Naive thymus-derived CD8-positive, alpha-beta T cell (primary cell): Measurements from ENCODE around the gene CCSER1. TPM values are rescaled to one million over a fixed set of nuclear protein-coding genes. Genes with fewer than 3 reads are reported as not detected.

Source experiments
- ATAC-seq, 2 donors: fragments of 150-1000 bp; cut with Tn5 transposase in 1 of 2; sonication (Bioruptor Pico), chemical (Tn5 transposase) in 1 of 2; 1 replicate in 1 of 2; 2 replicates in 1 of 2; pipeline ENCODE4 v1.10.0; 2021; ENCODE audit warnings: mild to moderate bottlenecking in 2 of 2, moderate library complexity in 2 of 2
- POLR2A ChIA-PET: fragments of 350-600 bp; sonication (Branson Sonifier 250); formaldehyde crosslinking; loops from one replicate; lab custom pipeline; 2021; ENCODE audit warnings: antibody characterized with exemption; lab: Charles Lee
- DNase-seq, 10 donors: peaks; one replicate each; pipeline versions ENCODE4 v3.0.0 to v3.0.0-alpha.2; 2020 to 2022
- H3K27ac Mint-ChIP-seq, 10 donors: one replicate each; pipeline ENCODE4 v1.8.0; 2020 to 2022; ENCODE audit warnings: mild to moderate bottlenecking in 10 of 10, mixed read lengths in 10 of 10, moderate library complexity in 4 of 10, inconsistent platforms in 1 of 10
- H3K27me3 Mint-ChIP-seq, 5 donors: one replicate each; pipeline ENCODE4 v1.8.0; 2021 to 2022; ENCODE audit warnings: mixed read lengths in 5 of 5
- H3K36me3 Mint-ChIP-seq, 3 donors: one replicate each; pipeline ENCODE4 v1.8.0; 2020 to 2022; ENCODE audit warnings: mixed read lengths in 3 of 3, mild to moderate bottlenecking in 2 of 3, inconsistent platforms in 1 of 3
- H3K4me1 Mint-ChIP-seq, 4 donors: one replicate each; pipeline ENCODE4 v1.8.0; 2021 to 2022; ENCODE audit warnings: mixed read lengths in 4 of 4
- H3K4me3 Mint-ChIP-seq, 10 donors: one replicate each; pipeline ENCODE4 v1.8.0; 2020 to 2022; ENCODE audit warnings: mild to moderate bottlenecking in 10 of 10, mixed read lengths in 10 of 10, moderate library complexity in 6 of 10, inconsistent platforms in 1 of 10
- H3K9me3 Mint-ChIP-seq, 9 donors: one replicate each; pipeline ENCODE4 v1.8.0; 2020 to 2022; ENCODE audit warnings: mixed read lengths in 9 of 9, mild to moderate bottlenecking in 3 of 9, inconsistent platforms in 1 of 9, moderate library complexity in 1 of 9
- polyA plus RNA-seq, 3 donors: library from polyadenylated mRNA; unstranded; fragments of 300-500 nt; fragmentation: Illumina TruSeq; gene quantifications; one replicate each; pipeline ENCODE4 v1.2.3, GENCODE V29; 2021
- total RNA-seq, 8 experiments: library from RNA in 2 of 8; stranded (reverse) in 2 of 8; gene quantifications; one replicate each; pipeline ENCODE4 v1.2.3 and lab custom pipeline; 2021 to 2026

CCSER1 gene
- total and polyA plus RNA-seq, 5 experiments from 2014 or later: 0.19 to 0.47 TPM; not detected in 3

DNA sequence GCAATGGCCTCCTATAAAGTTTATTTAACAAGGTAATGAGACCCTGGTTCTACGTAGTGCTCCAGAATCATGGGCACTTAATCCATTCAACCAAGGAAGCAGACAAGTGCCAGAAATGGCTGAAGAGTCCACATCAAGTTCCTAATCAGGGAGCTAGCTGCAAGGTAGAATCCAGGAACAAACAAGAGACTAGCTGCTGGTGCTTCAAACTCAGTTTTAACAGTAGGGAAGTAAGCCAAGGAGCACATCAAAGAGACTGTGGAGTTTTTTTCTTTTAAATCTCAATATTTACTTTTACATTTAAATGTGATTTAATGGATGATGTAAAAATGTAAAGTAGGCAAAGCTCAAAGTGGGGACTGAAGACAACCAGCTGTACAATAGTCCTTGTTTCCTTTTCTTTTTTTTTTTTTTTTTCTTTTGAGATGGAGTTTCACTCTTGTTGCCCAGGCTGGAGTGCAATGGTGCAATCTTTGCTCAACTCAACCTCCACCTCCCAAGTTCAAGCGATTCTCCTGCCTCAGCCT is 630.4 kb downstream of the CCSER1 start:
- POLR2A ChIA-PET: no interaction called here
- ATAC-seq (no peak), DNase-seq (no peak)
- Mint-ChIP-seq H3K27me3 (no peaks in the 10 kb centered on the region), H3K4me3 (no peak overlapping the region), H3K27ac (no peak overlapping the region), H3K4me1 (no peaks in the 10 kb centered on the region), H3K36me3 (no peaks in the 10 kb centered on the region), H3K9me3 (peaks cover 0 to 9% (median 2%) of the 10 kb centered on the region in 9 donors)

DNA sequence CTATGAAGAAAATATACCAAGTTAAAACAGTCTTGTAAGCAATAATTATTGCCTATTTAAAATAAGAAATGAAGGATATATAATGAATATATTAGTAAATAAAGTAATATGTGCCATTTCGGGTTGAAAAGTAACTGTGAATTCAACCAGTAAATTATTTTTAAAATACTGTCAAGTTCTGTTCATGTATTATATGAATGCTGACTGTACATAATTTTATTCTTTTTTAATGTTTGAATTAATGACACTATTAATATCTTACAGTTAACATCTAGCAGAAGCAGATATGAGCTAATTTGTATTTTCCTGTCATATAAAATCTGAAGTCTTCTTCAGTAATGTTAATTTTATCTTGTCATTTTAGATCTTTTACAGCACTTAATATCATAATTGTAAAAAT is 632.9 kb downstream of the CCSER1 start:
- Mint-ChIP-seq H3K9me3 (peaks cover 0 to 9% (median 1%) of the 10 kb centered on the region in 9 donors), H3K27me3 (no peaks in the 10 kb centered on the region), H3K27ac (no peak overlapping the region), H3K4me1 (no peaks in the 10 kb centered on the region), H3K36me3 (no peaks in the 10 kb centered on the region), H3K4me3 (no peak overlapping the region)
- POLR2A ChIA-PET: no interaction called here
- no peak for DNase-seq
- no peak for ATAC-seq

- Mint-ChIP-seq H3K36me3 (no peaks in the 10 kb centered on the region), H3K4me3 (no peak overlapping the region), H3K9me3 (peaks cover 0 to 14% (median 0%) of the 10 kb centered on the region in 9 donors), H3K27ac (no peak overlapping the region), H3K4me1 (no peaks in the 10 kb centered on the region), H3K27me3 (no peaks in the 10 kb centered on the region)
- ATAC-seq (no peak), DNase-seq (no peak)
- POLR2A ChIA-PET: no interaction called here
Observed at GRCh38 chr4:90766837-90767236, 639.6 kb downstream of the CCSER1 start.

DNA sequence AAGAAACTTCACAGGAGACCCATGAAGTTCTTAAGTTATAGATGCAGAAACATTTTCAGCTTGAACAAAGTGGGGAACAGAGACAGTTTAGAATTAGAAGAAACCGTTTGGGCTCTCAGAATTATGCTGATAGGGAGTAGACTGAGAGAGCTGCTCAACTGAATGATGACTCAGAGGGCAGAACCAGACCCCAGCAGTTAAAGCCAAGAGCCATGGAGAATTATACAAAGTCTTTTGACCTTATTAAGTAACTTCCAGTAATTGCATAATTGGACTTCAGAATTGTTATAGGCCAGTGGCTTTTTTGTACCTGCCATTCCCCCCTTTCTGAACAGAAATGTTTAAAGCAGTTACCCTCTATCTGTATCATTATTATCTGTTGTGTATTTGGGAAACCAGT is 642.1 kb downstream of the CCSER1 start:
- POLR2A ChIA-PET: no interaction called here

GRCh38 chr4:90780193-90780592 is 653.0 kb downstream of the CCSER1 start:
- ATAC-seq: no peak
- Mint-ChIP-seq H3K9me3 (peaks cover 3 to 15% (median 6%) of the 10 kb centered on the region in 9 donors), H3K36me3 (no peaks in the 10 kb centered on the region), H3K27me3 (no peaks in the 10 kb centered on the region), H3K4me3 (no peak overlapping the region), H3K4me1 (no peaks in the 10 kb centered on the region), H3K27ac (no peak overlapping the region)
- DNase-seq: no peak
- POLR2A ChIA-PET: no interaction called here

More for the DNA sequence above, 642.1 kb downstream of the CCSER1 start:
- H3K27me3 Mint-ChIP-seq: no peaks in the 10 kb centered on the region
- no peak overlapping the region for H3K4me3 Mint-ChIP-seq
- no peaks in the 10 kb centered on the region for H3K4me1 Mint-ChIP-seq
- no peak overlapping the region for H3K27ac Mint-ChIP-seq
- ATAC-seq: no peak
- no peak for DNase-seq
- H3K36me3 Mint-ChIP-seq: no peaks in the 10 kb centered on the region
- H3K9me3 Mint-ChIP-seq: peaks cover 0 to 12% (median 0%) of the 10 kb centered on the region in 9 donors

GRCh38 chr4:90786602-90787001 is 659.4 kb downstream of the CCSER1 start:
- DNase-seq: no peak
- no peak for ATAC-seq
- no peak overlapping the region for H3K4me3 Mint-ChIP-seq
- H3K9me3 Mint-ChIP-seq: peaks cover 2 to 20% (median 7%) of the 10 kb centered on the region in 9 donors
- H3K27me3 Mint-ChIP-seq: no peaks in the 10 kb centered on the region
- POLR2A ChIA-PET: no interaction called here
- H3K4me1 Mint-ChIP-seq: no peaks in the 10 kb centered on the region
- H3K27ac Mint-ChIP-seq: no peak overlapping the region
- H3K36me3 Mint-ChIP-seq: no peaks in the 10 kb centered on the region

DNA sequence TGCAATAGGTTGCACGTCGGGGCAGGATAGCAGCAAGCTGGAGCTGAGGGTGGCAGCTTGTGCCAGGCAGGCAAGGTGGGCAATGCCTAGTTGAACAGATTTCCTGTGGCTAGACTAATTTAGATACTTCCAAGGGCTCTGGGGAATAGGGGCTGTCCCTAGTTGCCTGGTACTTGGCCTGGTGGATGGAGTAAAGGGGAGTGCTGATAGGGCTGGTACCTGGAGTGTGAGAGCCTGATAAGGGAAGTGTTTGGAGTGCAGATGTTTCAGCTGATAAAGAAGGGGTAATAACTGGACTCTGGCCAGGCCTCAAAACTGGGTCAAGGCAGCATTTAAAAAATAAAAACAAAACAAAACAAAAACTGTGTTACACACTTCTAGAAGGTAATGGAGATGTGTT is 665.5 kb downstream of the CCSER1 start:
- no peak overlapping the region for H3K4me3 Mint-ChIP-seq
- no peaks in the 10 kb centered on the region for H3K36me3 Mint-ChIP-seq
- no peaks in the 10 kb centered on the region for H3K4me1 Mint-ChIP-seq
- ATAC-seq (no peak), DNase-seq (no peak)
- H3K27ac Mint-ChIP-seq: no peak overlapping the region
- peaks cover 4 to 31% (median 17%) of the 10 kb centered on the region in 9 donors for H3K9me3 Mint-ChIP-seq
- H3K27me3 Mint-ChIP-seq: no peaks in the 10 kb centered on the region
- POLR2A ChIA-PET: no interaction called here

GRCh38 chr4:90798948-90799347 is 671.8 kb downstream of the CCSER1 start:
- Mint-ChIP-seq H3K27ac (no peak overlapping the region), H3K36me3 (no peaks in the 10 kb centered on the region), H3K4me3 (no peak overlapping the region), H3K9me3 (peaks cover 0 to 44% (median 20%) of the 10 kb centered on the region in 9 donors), H3K27me3 (peaks cover 0 to 1% (median 0%) of the 10 kb centered on the region in 5 donors), H3K4me1 (peaks cover 0 to 1% (median 0%) of the 10 kb centered on the region in 4 donors)
- DNase-seq: no peak
- no peak for ATAC-seq
- POLR2A ChIA-PET: no interaction called here

GRCh38 chr4:90799895-90800294 is 672.7 kb downstream of the CCSER1 start:
- ATAC-seq (no peak), DNase-seq (no peak)
- H3K36me3 Mint-ChIP-seq: no peaks in the 10 kb centered on the region
- peaks cover 0 to 46% (median 18%) of the 10 kb centered on the region in 9 donors for H3K9me3 Mint-ChIP-seq
- POLR2A ChIA-PET: no interaction called here
- peaks cover 0 to 1% (median 0%) of the 10 kb centered on the region in 5 donors for H3K27me3 Mint-ChIP-seq
- no peak overlapping the region for H3K27ac Mint-ChIP-seq
- peaks cover 0 to 1% (median 0%) of the 10 kb centered on the region in 4 donors for H3K4me1 Mint-ChIP-seq
- H3K4me3 Mint-ChIP-seq: no peak overlapping the region

- Mint-ChIP-seq H3K36me3 (no peaks in the 10 kb centered on the region), H3K4me3 (no peak overlapping the region), H3K27me3 (no peaks in the 10 kb centered on the region), H3K4me1 (no peaks in the 10 kb centered on the region), H3K9me3 (peaks cover 0 to 46% (median 10%) of the 10 kb centered on the region in 9 donors), H3K27ac (no peak overlapping the region)
- ATAC-seq (no peak), DNase-seq (no peak)
- POLR2A ChIA-PET: no interaction called here
Observed at GRCh38 chr4:90815569-90815968, 688.4 kb downstream of the CCSER1 start.

- Mint-ChIP-seq H3K27ac (no peak overlapping the region), H3K36me3 (no peaks in the 10 kb centered on the region), H3K27me3 (no peaks in the 10 kb centered on the region), H3K4me3 (no peak overlapping the region), H3K4me1 (no peaks in the 10 kb centered on the region), H3K9me3 (peaks cover 0 to 34% (median 9%) of the 10 kb centered on the region in 9 donors)
- ATAC-seq: no peak
- no peak for DNase-seq
- POLR2A ChIA-PET: no interaction called here
Observed at GRCh38 chr4:90816754-90817153, 689.6 kb downstream of the CCSER1 start.

GRCh38 chr4:90824266-90825150 is 697.3 kb downstream of the CCSER1 start:
- Mint-ChIP-seq H3K36me3 (no peaks in the 10 kb centered on the region), H3K4me3 (no peak overlapping the region), H3K27ac (no peak overlapping the region), H3K27me3 (no peaks in the 10 kb centered on the region), H3K9me3 (peaks cover 0 to 22% (median 0%) of the 10 kb centered on the region in 9 donors), H3K4me1 (no peaks in the 10 kb centered on the region)
- no peak for ATAC-seq
- POLR2A ChIA-PET: no interaction called here
- DNase-seq: no peak

- POLR2A ChIA-PET: no interaction called here
- Mint-ChIP-seq H3K9me3 (peaks cover 0 to 18% (median 0%) of the 10 kb centered on the region in 9 donors), H3K4me1 (no peaks in the 10 kb centered on the region), H3K36me3 (no peaks in the 10 kb centered on the region), H3K27ac (no peak overlapping the region), H3K27me3 (no peaks in the 10 kb centered on the region), H3K4me3 (no peak overlapping the region)
- ATAC-seq (no peak), DNase-seq (no peak)
Observed at GRCh38 chr4:90825849-90826248, 698.7 kb downstream of the CCSER1 start.
